ENCODE measurements around the gene ANKMY2. TPM values are rescaled to one million over a fixed set of nuclear protein-coding genes. Genes with fewer than 3 reads are reported as not detected.

The ANKMY2 gene
- total and polyA plus RNA-seq, 9 donors, result 9.9 to 26.5 (median 21.7) TPM

DNA sequence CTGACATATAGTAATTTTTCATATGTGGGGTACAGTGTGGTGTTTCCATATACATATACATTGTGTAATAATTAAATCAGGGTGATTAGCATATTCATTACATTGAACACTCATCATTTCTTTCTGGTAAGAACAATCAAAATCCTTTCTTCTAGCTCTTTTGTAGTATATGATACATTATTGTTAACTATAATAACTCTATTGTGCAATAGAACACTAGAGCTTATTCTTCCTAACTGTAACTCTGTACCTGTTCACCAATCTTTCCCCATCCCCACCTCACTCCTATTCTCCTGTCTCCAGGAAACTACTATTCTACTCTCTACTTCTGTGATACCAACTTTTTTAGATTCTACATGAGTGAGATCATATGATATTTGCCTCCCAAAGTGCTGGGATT is 9.8 kb upstream of the ANKMY2 start:
- Histone ChIP-seq H3K9me3 (no peaks in the 10 kb centered on the region), H3K36me3 (no peaks in the 10 kb centered on the region), H3K27ac (no peak overlapping the region), H3K4me3 (no peak overlapping the region), H3K27me3 (no peaks in the 10 kb centered on the region), H3K4me1 (ENCODE audit: insufficient read depth) (peaks cover 2% of the 10 kb centered on the region)
- TF ChIP-seq CTCF (IDR thresholded peaks at IDR 0.05), result no peak
- no peak for TF ChIP-seq POLR2A (IDR thresholded peaks at IDR 0.05)
- TF ChIP-seq EP300 (IDR thresholded peaks at IDR 0.05), result no peak
- intact Hi-C loops (cut with DNase I), result no loop called here
- DNase-seq, result no peak

- Histone ChIP-seq H3K4me1 (ENCODE audit: insufficient read depth) (peaks cover 2% of the 10 kb centered on the region), H3K36me3 (no peaks in the 10 kb centered on the region), H3K27me3 (no peaks in the 10 kb centered on the region), H3K9me3 (no peaks in the 10 kb centered on the region), H3K4me3 (no peak overlapping the region), H3K27ac (no peak overlapping the region)
- 90 to 94% (median 90%) methylated on average over 2 of the region's 2 CpGs for WGBS, 3 donors
- no peak for TF ChIP-seq CTCF (IDR thresholded peaks at IDR 0.05)
- no peak for DNase-seq
- intact Hi-C loops (cut with DNase I), result no loop called here
Observed at GRCh38 chr7:16652888-16653287, 7.3 kb upstream of the ANKMY2 start.

DNA sequence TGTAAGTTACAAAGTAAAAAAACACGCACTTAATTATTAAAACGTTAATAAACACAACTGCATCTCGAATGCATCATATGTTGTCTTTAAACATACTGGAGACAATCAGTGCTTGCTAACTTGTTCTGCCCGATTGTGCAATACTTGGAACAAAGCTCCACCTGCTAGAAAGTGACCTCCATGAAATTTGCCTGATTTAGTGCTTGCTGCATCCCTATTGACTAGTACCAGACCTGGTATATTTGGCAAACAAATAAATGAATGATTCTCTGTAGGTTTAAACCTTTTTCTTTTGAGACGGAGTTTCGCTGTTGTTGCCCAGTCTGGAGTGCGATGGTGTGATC is 6.7 kb upstream of the ANKMY2 start:
- TF ChIP-seq CTCF (IDR thresholded peaks at IDR 0.05), result no peak
- no peak for TF ChIP-seq POLR2A (IDR thresholded peaks at IDR 0.05)
- no peak for TF ChIP-seq EP300 (IDR thresholded peaks at IDR 0.05)

DNA sequence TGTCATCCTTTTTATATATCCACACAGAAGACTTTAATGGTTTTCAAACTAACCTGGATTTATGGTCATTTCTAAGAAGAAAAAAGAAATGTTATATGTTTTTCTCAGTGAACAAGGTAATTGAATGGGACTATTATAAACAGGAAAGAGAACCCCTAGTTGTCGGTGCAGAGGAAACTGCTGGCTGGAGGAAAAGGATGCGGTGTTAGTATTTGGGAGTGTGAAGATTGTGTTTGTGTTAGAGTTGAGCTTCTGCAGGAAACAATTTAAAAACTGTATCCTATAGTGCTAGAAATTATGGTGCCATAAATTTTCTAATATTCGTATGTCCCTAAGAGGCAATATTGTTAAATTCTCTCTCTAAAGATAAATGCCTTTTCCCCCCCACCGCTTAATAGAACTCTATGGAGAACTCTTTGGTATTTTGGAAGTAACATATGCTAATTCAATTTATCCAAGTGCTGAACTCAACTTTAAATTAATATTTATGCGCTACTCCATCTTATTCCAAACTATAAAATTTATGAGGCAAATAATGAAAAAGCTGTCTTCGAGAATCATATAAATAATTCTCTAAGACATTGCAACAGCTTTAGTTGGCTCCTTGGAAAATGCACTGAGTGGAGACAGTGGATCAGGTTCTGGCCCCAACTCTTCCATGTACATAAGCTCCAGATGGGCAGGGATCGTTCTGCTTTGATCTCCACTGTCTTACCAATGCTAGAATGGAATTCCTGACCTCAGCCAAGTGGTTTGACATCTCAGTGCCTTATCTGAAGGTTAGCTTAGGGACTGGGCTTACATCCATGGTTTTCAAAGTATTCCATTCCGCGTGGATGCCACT is 6.1 kb upstream of the ANKMY2 start:
- no peaks in the 10 kb centered on the region for H3K9me3 ChIP-seq
- intact Hi-C loops (cut with DNase I), result no loop called here
- H3K4me3 ChIP-seq, result no peak overlapping the region
- H3K27me3 ChIP-seq, result no peaks in the 10 kb centered on the region
- H3K27ac ChIP-seq, result no peak overlapping the region
- DNase-seq, result no peak
- peaks cover 2% of the 10 kb centered on the region for H3K4me1 ChIP-seq (ENCODE audit: insufficient read depth)
- H3K36me3 ChIP-seq, result no peaks in the 10 kb centered on the region
- TF ChIP-seq POLR2A (IDR thresholded peaks at IDR 0.05), result no peak
- no peak for TF ChIP-seq EP300 (IDR thresholded peaks at IDR 0.05)
- no peak for TF ChIP-seq CTCF (IDR thresholded peaks at IDR 0.05)
- WGBS, 3 donors, result 74 to 80% (median 76%) methylated on average over 9 of the region's 9 CpGs

More for the DNA sequence above, 6.7 kb upstream of the ANKMY2 start:
- H3K36me3 ChIP-seq, result no peaks in the 10 kb centered on the region
- H3K4me1 ChIP-seq (ENCODE audit: insufficient read depth), result peaks cover 2% of the 10 kb centered on the region
- DNase-seq, result peak in 1 of 5 donors; percentile 41
- no peaks in the 10 kb centered on the region for H3K9me3 ChIP-seq
- intact Hi-C loops (cut with DNase I), result no loop called here
- WGBS, 3 donors, result 76 to 82% (median 80%) methylated on average over 7 of the region's 7 CpGs
- no peak overlapping the region for H3K4me3 ChIP-seq
- H3K27ac ChIP-seq, result no peak overlapping the region
- no peaks in the 10 kb centered on the region for H3K27me3 ChIP-seq

All from ovary (tissue), 9 donors.